Tibial nerve (tissue), 4 donors: ENCODE measurements around the gene SLC39A11. TPM values are rescaled to one million over a fixed set of nuclear protein-coding genes. Genes with fewer than 3 reads are reported as not detected.

Source experiments
- DNase-seq, 2 donors: peaks; one replicate each; pipeline ENCODE4 v3.0.0-alpha.2; 2019; ENCODE audit warnings: low spot score in 2 of 2
- H3K27ac ChIP-seq, 4 donors: fragments of 200-600 bp; sonication (generic) in 3 of 4; one replicate each; pipeline ENCODE4 v1.5.1; 2017 to 2019; ENCODE audit warnings: mild to moderate bottlenecking in 1 of 4
- H3K27me3 ChIP-seq, 2 donors: fragments of 200-600 bp; sonication (generic) in 1 of 2; one replicate each; pipeline versions ENCODE4 v1.5.1 to v1.6.0; 2017 to 2019
- H3K36me3 ChIP-seq, 3 donors: fragments of 200-600 bp; sonication (generic); one replicate each; pipeline ENCODE4 v1.5.1; 2018 to 2019
- H3K4me1 ChIP-seq, 4 donors: fragments of 200-600 bp; sonication (generic) in 3 of 4; one replicate each; pipeline ENCODE4 v1.5.1; 2017 to 2019
- H3K4me3 ChIP-seq, 4 donors: fragments of 200-600 bp; sonication (generic) in 3 of 4; one replicate each; pipeline ENCODE4 v1.5.1; 2017 to 2019; ENCODE audit warnings: mild to moderate bottlenecking in 1 of 4, moderate library complexity in 1 of 4
- H3K9me3 ChIP-seq, 4 donors: fragments of 200-600 bp; sonication (generic) in 3 of 4; one replicate each; pipeline ENCODE4 v1.5.1; 2017 to 2019
- CTCF ChIP-seq, 5 experiments: fragments of 200-600 bp in 3 of 5; fragments of 450-650 bp in 2 of 5; sonication (generic) in 3 of 5; IDR thresholded peaks; one replicate each; pipeline ENCODE4 v1.5.1; 2016 to 2019; ENCODE audit warnings: antibody characterized with exemption in 5 of 5, mild to moderate bottlenecking in 3 of 5, moderate library complexity in 2 of 5
- EP300 ChIP-seq, 2 donors: sonication (generic); formaldehyde crosslinking; IDR thresholded peaks; one replicate each; pipeline ENCODE4 v1.6.1; 2017; ENCODE audit warnings: antibody characterized with exemption in 2 of 2, mild to moderate bottlenecking in 1 of 2
- POLR2A ChIP-seq, 2 donors: fragments of 450-650 bp; IDR thresholded peaks; one replicate each; pipeline ENCODE4 v1.6.1; 2017; ENCODE audit warnings: antibody characterized with exemption in 2 of 2, mild to moderate bottlenecking in 2 of 2, moderate library complexity in 2 of 2
- WGBS, 2 donors: methylation state at CpG; one replicate each; pipeline ENCODE4 v1.1.5; 2018; 5-methylcytosine and 5-hydroxymethylcytosine counted together
- total RNA-seq, 4 donors: library from RNA; depleted of rRNA; stranded (reverse); fragments of >200 nt; gene quantifications; one replicate each; pipeline ENCODE4 v1.1.0, GENCODE V29; 2016

The SLC39A11 gene
- total RNA-seq, 4 donors from 2014 or later, result 19.9 to 48.4 (median 37.5) TPM

DNA sequence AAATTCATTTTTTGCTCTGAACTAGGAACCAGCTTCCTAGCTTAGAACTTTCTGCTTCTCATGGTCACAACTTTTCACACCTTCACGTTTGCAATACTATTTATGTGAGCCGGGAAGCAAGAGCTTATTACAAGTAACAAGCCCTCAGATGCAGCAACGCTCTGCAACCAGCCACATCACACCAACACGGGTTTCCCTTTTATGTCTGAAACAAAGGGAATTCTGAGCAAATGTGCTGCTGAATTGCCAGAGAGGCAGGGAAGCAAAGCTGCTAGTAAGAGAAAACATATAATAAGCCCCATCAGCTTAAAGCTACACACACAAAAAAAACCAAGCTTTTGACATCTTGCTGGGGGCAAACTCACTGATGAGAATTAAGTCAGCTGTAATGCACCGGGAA, 122.2 kb downstream of the SLC39A11 start:
- WGBS, 2 donors, result 66 to 70% methylated on average over 5 of the region's 5 CpGs
- Histone ChIP-seq H3K4me1 (peaks cover 0 to 8% (median 0%) of the 10 kb centered on the region in 4 donors), H3K27ac (no peak overlapping the region), H3K27me3 (no peaks in the 10 kb centered on the region), H3K4me3 (no peak overlapping the region), H3K9me3 (no peaks in the 10 kb centered on the region), H3K36me3 (no peaks in the 10 kb centered on the region)
- TF ChIP-seq EP300 (IDR thresholded peaks at IDR 0.05) (no peak), CTCF (IDR thresholded peaks at IDR 0.05) (no peak), POLR2A (IDR thresholded peaks at IDR 0.05) (no peak)
- no peak for DNase-seq

DNA sequence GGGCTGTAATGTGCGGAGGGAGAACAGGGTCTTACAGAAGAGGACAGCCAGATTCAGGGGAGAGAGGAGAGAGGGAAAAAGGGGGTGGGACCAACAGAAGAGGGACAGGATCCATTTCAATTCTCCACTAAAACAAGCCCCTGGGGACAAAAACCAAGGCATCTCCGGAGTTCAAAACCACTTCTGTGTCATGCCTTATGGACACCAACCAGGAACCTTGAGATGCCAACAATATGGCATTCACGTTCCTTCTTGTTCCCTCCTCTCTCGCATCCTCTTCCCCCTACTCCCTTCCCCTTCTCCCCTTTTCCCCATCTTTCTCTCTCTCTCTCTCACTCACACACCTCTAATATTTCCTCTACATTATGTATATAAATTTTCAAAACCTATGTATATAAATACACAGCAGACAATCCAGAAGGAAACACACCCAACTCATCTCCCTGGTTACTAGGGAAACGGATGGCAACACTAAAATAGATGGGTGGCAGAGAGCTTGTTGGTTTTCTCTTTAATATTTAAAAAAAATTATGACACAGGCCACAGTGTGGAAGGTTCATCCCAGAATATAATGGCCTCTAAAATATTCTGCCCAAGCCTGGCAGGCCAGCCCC, 123.1 kb downstream of the SLC39A11 start:
- peaks cover 0 to 8% (median 0%) of the 10 kb centered on the region in 4 donors for H3K4me1 ChIP-seq
- WGBS, 2 donors, result 85 to 91% methylated on average over 5 of the region's 5 CpGs
- H3K4me3 ChIP-seq, result no peak overlapping the region

DNA sequence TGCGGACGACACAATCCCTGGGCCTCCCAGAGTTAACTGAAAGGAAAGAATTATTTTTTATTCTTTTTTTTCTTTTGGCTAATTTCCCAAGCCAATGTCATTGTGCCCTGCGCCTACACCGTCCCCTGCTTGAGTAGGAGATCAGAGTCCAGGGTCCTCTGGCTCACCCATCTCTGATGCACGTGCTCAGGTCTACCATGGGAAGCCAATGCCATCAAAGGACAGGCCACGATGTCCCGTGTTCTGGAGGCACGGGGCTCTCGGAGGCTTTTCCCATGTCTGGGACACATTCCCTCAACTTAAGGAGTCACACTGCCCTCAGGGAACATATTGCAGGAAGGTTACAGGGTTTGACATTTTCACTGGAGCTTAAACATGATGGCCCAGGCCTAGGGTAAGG, 123.7 kb downstream of the SLC39A11 start:
- Histone ChIP-seq H3K4me1 (peaks cover 0 to 8% (median 0%) of the 10 kb centered on the region in 4 donors), H3K36me3 (no peaks in the 10 kb centered on the region), H3K4me3 (no peak overlapping the region), H3K27ac (no peak overlapping the region), H3K9me3 (no peaks in the 10 kb centered on the region), H3K27me3 (no peaks in the 10 kb centered on the region)
- TF ChIP-seq EP300 (IDR thresholded peaks at IDR 0.05) (no peak), POLR2A (IDR thresholded peaks at IDR 0.05) (no peak), CTCF (IDR thresholded peaks at IDR 0.05) (no peak)
- WGBS, 2 donors, result 76 to 83% methylated on average over 9 of the region's 9 CpGs
- no peak for DNase-seq

More for the DNA sequence above, 123.1 kb downstream of the SLC39A11 start:
- no peak for DNase-seq
- no peak for TF ChIP-seq POLR2A (IDR thresholded peaks at IDR 0.05)
- TF ChIP-seq CTCF (IDR thresholded peaks at IDR 0.05), result no peak
- TF ChIP-seq EP300 (IDR thresholded peaks at IDR 0.05), result no peak
- H3K9me3 ChIP-seq, result no peaks in the 10 kb centered on the region
- H3K27ac ChIP-seq, result no peak overlapping the region
- H3K27me3 ChIP-seq, result no peaks in the 10 kb centered on the region
- no peaks in the 10 kb centered on the region for H3K36me3 ChIP-seq

GRCh38 chr17:72967977-72968585, 124.4 kb downstream of the SLC39A11 start:
- H3K9me3 ChIP-seq, result no peaks in the 10 kb centered on the region
- TF ChIP-seq EP300 (IDR thresholded peaks at IDR 0.05) (no peak), POLR2A (IDR thresholded peaks at IDR 0.05) (no peak), CTCF (IDR thresholded peaks at IDR 0.05) (no peak)
- H3K4me3 ChIP-seq, result no peak overlapping the region
- no peak for DNase-seq
- H3K36me3 ChIP-seq, result no peaks in the 10 kb centered on the region
- no peak overlapping the region for H3K27ac ChIP-seq
- peaks cover 0 to 8% (median 0%) of the 10 kb centered on the region in 4 donors for H3K4me1 ChIP-seq
- 69 to 80% methylated on average over 5 of the region's 5 CpGs for WGBS, 2 donors
- no peaks in the 10 kb centered on the region for H3K27me3 ChIP-seq

- Histone ChIP-seq H3K4me1 (peaks cover 0 to 8% (median 0%) of the 10 kb centered on the region in 4 donors), H3K27me3 (no peaks in the 10 kb centered on the region), H3K9me3 (no peaks in the 10 kb centered on the region), H3K36me3 (no peaks in the 10 kb centered on the region), H3K27ac (no peak overlapping the region), H3K4me3 (no peak overlapping the region)
- TF ChIP-seq CTCF (IDR thresholded peaks at IDR 0.05) (no peak), EP300 (IDR thresholded peaks at IDR 0.05) (no peak), POLR2A (IDR thresholded peaks at IDR 0.05) (no peak)
- 54 to 60% methylated on average over 8 of the region's 8 CpGs for WGBS, 2 donors
- no peak for DNase-seq
These were observed 125.1 kb downstream of the SLC39A11 start for GRCh38 chr17:72967277-72967970.
